Right lobe of liver (tissue), 6 donors: Measurements from ENCODE around the gene TCHH. TPM values are rescaled to one million over a fixed set of nuclear protein-coding genes. Genes with fewer than 3 reads are reported as not detected.

ENCODE experiments used
- ATAC-seq, 4 donors: fragments of 200-7000 bp; cut with Tn5 transposase; one replicate each; pipeline ENCODE4 v1.9.1; 2020; ENCODE audit warnings: mild to moderate bottlenecking in 4 of 4, moderate library complexity in 4 of 4
- DNase-seq, 3 donors: peaks; one replicate each; pipeline ENCODE4 v3.0.0-alpha.2; 2020
- H3K27ac ChIP-seq, 3 donors: fragments of 200-600 bp; one replicate each; pipeline ENCODE4 v1.8.0; 2022
- H3K27me3 ChIP-seq, 2 donors: fragments of 200-600 bp; one replicate each; pipeline ENCODE4 v1.8.0; 2022
- H3K36me3 ChIP-seq, 4 donors: fragments of 200-600 bp; sonication (generic) in 1 of 4; one replicate each; pipeline versions ENCODE4 v1.5.1 to v1.8.0; 2017 to 2022; ENCODE audit warnings: control low read depth in 1 of 4
- H3K4me1 ChIP-seq, 4 donors: fragments of 200-600 bp; sonication (generic) in 1 of 4; one replicate each; pipeline versions ENCODE4 v1.5.1 to v1.8.0; 2017 to 2022; ENCODE audit warnings: control low read depth in 1 of 4
- H3K4me3 ChIP-seq, 3 donors: fragments of 200-600 bp; one replicate each; pipeline ENCODE4 v1.8.0; 2022
- H3K9me3 ChIP-seq, 4 donors: fragments of 200-600 bp; sonication (generic) in 1 of 4; one replicate each; pipeline versions ENCODE4 v1.5.1 to v1.8.0; 2017 to 2022; ENCODE audit warnings: control low read depth in 1 of 4
- POLR2A ChIP-seq: fragments of 450-650 bp; IDR thresholded peaks from one replicate; pipeline ENCODE4 v1.6.1; 2017; ENCODE audit warnings: antibody characterized with exemption, mild to moderate bottlenecking
- whole genome bisulfite sequencing: methylation state at CpG from one replicate; pipeline ENCODE4 v1.1.6; 2018; ENCODE audit warnings: low coverage, low lambda C conversion rate; ENCODE audit not compliant: insufficient coverage; ENCODE audit errors: missing lambda C conversion rate; 5-methylcytosine and 5-hydroxymethylcytosine counted together
- intact Hi-C, 2 donors: fragments of 100-400 bp; cut with DNase I; formaldehyde crosslinking; loops; one replicate each; pipeline versions ENCODE4 v1.11.2 to v1.14.1; 2022
- total RNA-seq, 6 experiments: library from RNA; depleted of rRNA in 2 of 6; stranded (reverse); fragments of >200 nt in 2 of 6; fragmentation: NEBNext Ultra II Directional in 3 of 6; extraction: Animal tissue kit (Norgen Biotek cat#: 25700) in 3 of 6; gene quantifications; one replicate each; pipeline versions ENCODE4 v1.1.0 to v1.2.4, GENCODE V29; 2016 to 2023
- TF ChIP-seq, protein P1 (sequence below), 4 donors: fragments of 200-600 bp in 3 of 4; fragments of 450-650 bp in 1 of 4; IDR thresholded peaks; one replicate each; pipeline versions ENCODE4 v1.5.1 to v1.8.0; 2016 to 2022; ENCODE audit warnings: antibody characterized with exemption in 4 of 4, mild to moderate bottlenecking in 2 of 4
- donor health status: DM: no; HTN: yes; CAD: no.
- donor health status: DM: no; HTN: no; CAD: no.
- donor health status: DM: no; HTN: no; CAD: no.
- donor health status: DM: no; HTN: yes; CAD: no.
- donor health status: DM: no; HTN: yes; CAD: no.

The TCHH gene
- total RNA-seq, 6 experiments from 2014 or later, result 0.02 to 0.25 (median 0.12) TPM; not detected in 2

DNA sequence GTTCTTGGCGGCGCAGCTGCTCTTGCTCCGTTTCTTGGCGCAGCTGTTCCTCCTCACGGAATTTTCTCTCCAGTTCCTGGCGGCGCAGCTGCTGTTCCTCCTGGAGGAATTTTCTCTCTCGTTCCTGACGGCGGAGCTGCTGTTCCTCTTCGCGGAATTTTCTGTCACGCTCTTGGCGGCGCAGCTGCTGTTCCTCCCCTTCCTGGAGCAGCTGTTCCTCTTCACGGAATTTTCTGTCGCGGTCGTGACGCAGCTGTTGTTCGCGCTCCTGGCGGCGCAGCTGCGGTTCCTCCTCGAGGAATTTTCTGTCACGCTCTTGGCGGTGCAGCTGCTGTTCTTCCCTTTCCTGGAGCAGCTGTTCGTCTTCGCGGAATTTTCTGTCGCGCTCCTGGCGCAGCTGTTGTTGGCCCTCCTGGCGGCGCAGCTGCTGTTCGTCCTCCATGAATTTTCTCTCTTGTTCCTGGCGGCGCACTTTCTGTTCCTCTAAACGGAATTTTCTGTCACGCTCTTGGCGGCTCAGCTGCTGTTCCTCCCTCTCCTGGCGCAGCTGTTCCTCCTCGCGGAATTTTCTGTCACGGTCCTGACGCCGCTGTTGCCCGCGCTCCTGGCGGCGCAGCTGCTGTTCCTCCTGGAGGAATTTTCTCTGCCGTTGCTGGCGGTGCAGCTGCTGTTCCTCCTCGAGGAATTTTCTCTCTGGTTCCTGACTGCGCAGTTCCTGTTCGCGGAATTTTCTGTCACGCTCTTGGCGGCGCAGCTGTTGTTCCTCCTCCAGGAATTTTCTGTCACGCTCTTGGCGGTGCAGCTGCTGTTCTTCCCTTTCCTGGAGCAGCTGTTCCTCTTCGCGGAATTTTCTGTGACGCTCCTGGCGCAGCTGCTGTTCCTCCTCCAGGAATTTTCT, 7.0 kb downstream of the TCHH start:
- Histone ChIP-seq H3K4me3 (peak overlapping the region in 1 of 3 donors; percentile 26), H3K27ac (no peak overlapping the region), H3K4me1 (peaks cover 0 to 21% (median 4%) of the 10 kb centered on the region in 4 donors), H3K27me3 (peaks cover 2 to 20% of the 10 kb centered on the region in 2 donors), H3K36me3 (no peaks in the 10 kb centered on the region), H3K9me3 (no peaks in the 10 kb centered on the region)
- no peak for ATAC-seq
- WGBS, result 8% methylated on average over 66 of the region's 67 CpGs
- peak in 1 of 3 donors; percentile 35 for DNase-seq
- intact Hi-C loops, result no loop called here
- TF ChIP-seq POLR2A, result no peak
- TF ChIP-seq, protein P1, sequence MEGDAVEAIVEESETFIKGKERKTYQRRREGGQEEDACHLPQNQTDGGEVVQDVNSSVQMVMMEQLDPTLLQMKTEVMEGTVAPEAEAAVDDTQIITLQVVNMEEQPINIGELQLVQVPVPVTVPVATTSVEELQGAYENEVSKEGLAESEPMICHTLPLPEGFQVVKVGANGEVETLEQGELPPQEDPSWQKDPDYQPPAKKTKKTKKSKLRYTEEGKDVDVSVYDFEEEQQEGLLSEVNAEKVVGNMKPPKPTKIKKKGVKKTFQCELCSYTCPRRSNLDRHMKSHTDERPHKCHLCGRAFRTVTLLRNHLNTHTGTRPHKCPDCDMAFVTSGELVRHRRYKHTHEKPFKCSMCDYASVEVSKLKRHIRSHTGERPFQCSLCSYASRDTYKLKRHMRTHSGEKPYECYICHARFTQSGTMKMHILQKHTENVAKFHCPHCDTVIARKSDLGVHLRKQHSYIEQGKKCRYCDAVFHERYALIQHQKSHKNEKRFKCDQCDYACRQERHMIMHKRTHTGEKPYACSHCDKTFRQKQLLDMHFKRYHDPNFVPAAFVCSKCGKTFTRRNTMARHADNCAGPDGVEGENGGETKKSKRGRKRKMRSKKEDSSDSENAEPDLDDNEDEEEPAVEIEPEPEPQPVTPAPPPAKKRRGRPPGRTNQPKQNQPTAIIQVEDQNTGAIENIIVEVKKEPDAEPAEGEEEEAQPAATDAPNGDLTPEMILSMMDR (IDR thresholded peaks at IDR 0.05), result no peak

DNA sequence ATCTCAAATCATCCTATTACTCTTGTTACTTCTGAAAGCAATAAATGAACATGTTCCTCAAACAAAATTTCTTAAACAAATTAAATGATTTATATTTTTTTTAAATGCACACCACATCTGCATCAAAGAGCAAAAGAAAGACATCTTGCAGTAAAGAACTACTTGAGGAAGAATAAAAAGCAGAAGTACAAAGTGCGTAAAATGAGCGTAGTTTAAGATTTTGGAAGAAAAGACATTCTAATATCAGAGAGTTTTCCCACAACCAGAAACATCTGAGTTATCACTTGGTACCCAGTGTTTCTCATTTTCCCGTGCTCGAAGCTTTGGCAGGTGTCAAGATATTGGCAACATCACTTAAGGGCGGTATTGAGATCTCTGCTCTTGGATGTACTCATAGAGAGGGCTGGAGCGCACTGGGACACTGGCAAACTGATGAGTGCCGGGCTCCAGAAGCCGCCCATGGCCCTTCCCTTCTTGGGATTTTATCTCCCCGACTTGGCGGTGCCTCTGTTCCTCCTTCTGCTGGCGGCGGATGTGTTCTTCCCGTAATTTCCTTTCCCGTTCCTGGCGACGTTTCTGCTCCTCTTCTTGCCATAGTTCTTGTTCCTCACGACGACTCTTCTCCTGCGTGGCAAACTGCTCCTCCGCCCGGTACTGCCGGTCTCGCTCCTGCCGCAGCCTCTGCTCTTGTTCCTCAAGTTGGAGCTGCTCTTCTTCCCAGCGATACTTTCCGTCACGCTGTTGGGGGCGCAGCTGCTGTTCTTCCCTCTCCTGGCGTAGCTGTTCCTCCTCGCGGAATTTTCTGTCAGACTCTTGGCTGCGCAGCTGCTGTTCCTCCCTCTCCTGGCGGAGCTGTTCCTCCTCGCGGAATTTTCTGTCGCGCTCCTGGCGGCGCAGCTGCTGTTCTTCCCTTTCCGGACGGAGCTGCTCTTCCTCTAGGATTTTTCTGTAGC, 7.9 kb downstream of the TCHH start:
- no peaks in the 10 kb centered on the region for H3K9me3 ChIP-seq
- no peak overlapping the region for H3K27ac ChIP-seq
- H3K4me3 ChIP-seq, result peak overlapping the region in 1 of 3 donors; percentile 26
- TF ChIP-seq, protein P1 (IDR thresholded peaks at IDR 0.05), result no peak
- TF ChIP-seq POLR2A, result no peak
- intact Hi-C loops, result no loop called here
- WGBS, result 18% methylated on average over 39 of the region's 41 CpGs
- H3K4me1 ChIP-seq, result peaks cover 0 to 21% (median 4%) of the 10 kb centered on the region in 4 donors
- DNase-seq (peak in 1 of 3 donors; percentile 43), ATAC-seq (no peak)
- no peaks in the 10 kb centered on the region for H3K36me3 ChIP-seq
- H3K27me3 ChIP-seq, result peaks cover 0 to 20% of the 10 kb centered on the region in 2 donors

DNA sequence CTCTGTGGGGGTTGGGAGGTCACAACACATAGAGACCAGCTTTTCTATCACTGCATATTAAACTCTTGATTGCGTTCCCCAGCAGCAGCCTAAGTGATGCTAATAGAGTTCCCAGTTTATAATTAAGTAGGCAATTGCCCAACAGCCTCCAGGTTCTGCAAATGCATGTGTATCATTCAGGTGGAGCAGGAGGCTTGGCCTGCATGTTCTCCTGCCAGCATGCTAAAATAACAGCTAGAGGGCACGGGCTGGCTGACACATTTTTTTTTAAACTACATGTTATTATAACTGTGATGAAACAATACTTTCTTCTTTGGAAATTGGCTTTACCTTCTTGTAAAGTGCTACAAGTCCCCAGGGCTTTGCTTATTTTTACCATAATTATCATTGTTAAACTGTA, 10.4 kb downstream of the TCHH start:
- Histone ChIP-seq H3K27ac (no peak overlapping the region), H3K27me3 (peaks cover 0 to 20% of the 10 kb centered on the region in 2 donors), H3K36me3 (no peaks in the 10 kb centered on the region), H3K4me3 (no peak overlapping the region), H3K9me3 (no peaks in the 10 kb centered on the region), H3K4me1 (peaks cover 0 to 8% (median 0%) of the 10 kb centered on the region in 4 donors)
- 42% methylated on average over 2 of the region's 2 CpGs for WGBS
- TF ChIP-seq, protein P1 (IDR thresholded peaks at IDR 0.05), result no peak
- no peak for TF ChIP-seq POLR2A
- DNase-seq (no peak), ATAC-seq (no peak)
- intact Hi-C loops, result no loop called here

DNA sequence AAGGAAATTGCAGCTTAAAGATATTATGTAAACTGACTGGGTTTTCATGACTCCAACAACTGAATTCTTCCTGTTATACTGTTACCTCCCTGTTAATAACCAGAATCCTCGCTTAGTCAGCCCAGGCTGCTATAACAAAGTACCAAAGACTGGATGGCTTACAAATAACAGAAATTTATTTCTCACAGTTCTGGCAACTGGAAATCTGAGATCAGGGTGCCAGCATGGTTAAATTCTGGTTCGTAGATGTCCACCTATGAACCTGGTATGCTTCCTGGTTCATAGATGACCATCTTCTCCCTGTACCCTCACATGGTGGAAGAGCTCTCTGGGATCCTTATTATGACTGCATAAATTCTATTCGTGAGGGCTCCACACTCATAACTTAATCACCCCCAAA, 18.3 kb downstream of the TCHH start:
- 54% methylated on average over 3 of the region's 3 CpGs for WGBS
- no peak for ATAC-seq
- Histone ChIP-seq H3K4me3 (no peak overlapping the region), H3K36me3 (no peaks in the 10 kb centered on the region), H3K4me1 (no peaks in the 10 kb centered on the region), H3K27ac (no peak overlapping the region), H3K27me3 (no peaks in the 10 kb centered on the region), H3K9me3 (no peaks in the 10 kb centered on the region)
- no peak for DNase-seq
- intact Hi-C loops, result no loop called here
- no peak for TF ChIP-seq POLR2A
- TF ChIP-seq, protein P1 (IDR thresholded peaks at IDR 0.05), result no peak
